ENCODE measurements around the gene LRRC49. TPM values are rescaled to one million over a fixed set of nuclear protein-coding genes. Genes with fewer than 3 reads are reported as not detected.

LRRC49 gene
- total RNA-seq, 1 experiment from 2014 or later: 8.3 TPM

DNA sequence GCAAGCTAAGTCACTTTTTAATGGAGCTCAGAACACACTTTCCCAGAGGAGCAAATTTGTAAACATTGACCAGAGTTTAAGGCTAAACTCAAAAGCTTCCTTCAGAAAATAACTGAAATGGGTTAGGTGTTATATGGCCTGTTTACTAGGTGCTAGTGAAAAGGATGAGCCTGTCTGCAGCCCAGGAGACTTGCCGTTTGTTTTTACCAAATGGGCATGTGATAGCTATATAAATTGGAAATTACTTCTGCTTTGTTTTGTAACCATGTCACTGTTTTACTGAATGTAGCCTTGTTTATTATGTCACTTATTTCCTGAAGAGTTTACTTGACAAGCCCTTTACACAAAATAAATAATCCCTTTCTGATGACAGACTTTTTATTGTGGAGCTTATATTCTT is 113.3 kb downstream of the LRRC49 start:
- no peak overlapping the region for H2BK20ac ChIP-seq (ENCODE audit: low read depth, low read length, poor library complexity, severe bottlenecking)
- H3K23me2 ChIP-seq (ENCODE audit: insufficient read length, low read depth, low read length, poor library complexity, severe bottlenecking): no peaks in the 10 kb centered on the region
- no CpG with 5 or more reads among the region's 1 CpG for WGBS (ENCODE audit: extremely low coverage, insufficient read length, low lambda C conversion rate)
- TF ChIP-seq, protein P1, sequence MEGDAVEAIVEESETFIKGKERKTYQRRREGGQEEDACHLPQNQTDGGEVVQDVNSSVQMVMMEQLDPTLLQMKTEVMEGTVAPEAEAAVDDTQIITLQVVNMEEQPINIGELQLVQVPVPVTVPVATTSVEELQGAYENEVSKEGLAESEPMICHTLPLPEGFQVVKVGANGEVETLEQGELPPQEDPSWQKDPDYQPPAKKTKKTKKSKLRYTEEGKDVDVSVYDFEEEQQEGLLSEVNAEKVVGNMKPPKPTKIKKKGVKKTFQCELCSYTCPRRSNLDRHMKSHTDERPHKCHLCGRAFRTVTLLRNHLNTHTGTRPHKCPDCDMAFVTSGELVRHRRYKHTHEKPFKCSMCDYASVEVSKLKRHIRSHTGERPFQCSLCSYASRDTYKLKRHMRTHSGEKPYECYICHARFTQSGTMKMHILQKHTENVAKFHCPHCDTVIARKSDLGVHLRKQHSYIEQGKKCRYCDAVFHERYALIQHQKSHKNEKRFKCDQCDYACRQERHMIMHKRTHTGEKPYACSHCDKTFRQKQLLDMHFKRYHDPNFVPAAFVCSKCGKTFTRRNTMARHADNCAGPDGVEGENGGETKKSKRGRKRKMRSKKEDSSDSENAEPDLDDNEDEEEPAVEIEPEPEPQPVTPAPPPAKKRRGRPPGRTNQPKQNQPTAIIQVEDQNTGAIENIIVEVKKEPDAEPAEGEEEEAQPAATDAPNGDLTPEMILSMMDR (conservative IDR thresholded peaks at IDR 0.05): no peak
- no peak overlapping the region for H2BK15ac ChIP-seq (ENCODE audit: low read depth, low read length)
- no peak overlapping the region for H4K8ac ChIP-seq (replicated peaks; ENCODE audit: insufficient read length, low read depth, low read length)
- H3K27me3 Mint-ChIP-seq (ENCODE audit: low read depth): no peaks in the 10 kb centered on the region
- no peaks in the 10 kb centered on the region for H3K4me1 ChIP-seq (ENCODE audit: insufficient read depth, low read length)
- H3K9me3 ChIP-seq (ENCODE audit: control insufficient read depth, low read depth, low read length): no peaks in the 10 kb centered on the region
- no peaks in the 10 kb centered on the region for H3K9me3 Mint-ChIP-seq
- no peak overlapping the region for H3K18ac ChIP-seq (ENCODE audit: insufficient read length, low read depth, low read length)
- DNase-seq: no peak
- no peaks in the 10 kb centered on the region for H3K4me1 Mint-ChIP-seq
- H3K79me2 ChIP-seq (ENCODE audit: insufficient read depth, low read length): no peaks in the 10 kb centered on the region
- H3T11ph ChIP-seq (ENCODE audit: low read length): no peak overlapping the region
- no peak overlapping the region for H3K23ac ChIP-seq (ENCODE audit: insufficient read length, low read depth, low read length)
- H3K79me1 ChIP-seq (ENCODE audit: insufficient read depth, low read depth, low read length, poor library complexity, severe bottlenecking): no peaks in the 10 kb centered on the region
- no peak overlapping the region for H3K4ac ChIP-seq (ENCODE audit: low read depth, low read length)
- H3K4me2 ChIP-seq (ENCODE audit: insufficient read depth, insufficient read length, low read length): no peak overlapping the region
- no peak overlapping the region for H3K4me3 Mint-ChIP-seq
- H2BK120ac ChIP-seq (ENCODE audit: low read depth, low read length, poor library complexity, severe bottlenecking): no peak overlapping the region
- H4K5ac ChIP-seq (ENCODE audit: insufficient read length, low read depth, low read length): no peak overlapping the region
- no peak overlapping the region for H2AFZ ChIP-seq (ENCODE audit: low read length)
- no peak overlapping the region for H4K91ac ChIP-seq (ENCODE audit: insufficient read length, low read depth, low read length)
- H3K27ac ChIP-seq (ENCODE audit: insufficient read length, low read depth, low read length): no peak overlapping the region
- no peak overlapping the region for H3K56ac ChIP-seq (ENCODE audit: insufficient read length, low read depth, low read length)
- H3K14ac ChIP-seq (ENCODE audit: insufficient read depth, low read length): no peak overlapping the region
- H3K9ac ChIP-seq (ENCODE audit: extremely low read depth, insufficient read length, low read length): no peak overlapping the region
- no peak overlapping the region for H2AK5ac ChIP-seq (ENCODE audit: insufficient read length, low read length)
- no peak overlapping the region for H2BK5ac ChIP-seq (ENCODE audit: insufficient read length, low read length)
- H2BK12ac ChIP-seq (ENCODE audit: insufficient read length, low read depth, low read length): no peak overlapping the region
- H3K36me3 Mint-ChIP-seq (ENCODE audit: insufficient read depth in 1 of 3, low read depth in 3 of 3): no peaks in the 10 kb centered on the region; a peak in 1 of 7 replicates
- no peak overlapping the region for H3K27ac Mint-ChIP-seq
- no peaks in the 10 kb centered on the region for H4K20me1 ChIP-seq (ENCODE audit: control insufficient read depth, insufficient read depth, insufficient read length)
- no peaks in the 10 kb centered on the region for H3K27me3 ChIP-seq (ENCODE audit: insufficient read depth, low read length)
